Nephron (organoid): ENCODE measurements around the gene PEBP1.
A peak's percentile ranks its signal among the peaks of the same experiment; 100 is the strongest.

Experiments used
- H3K27ac Mint-ChIP-seq, 3 experiments: 2 replicates each; pipeline ENCODE4 v1.8.0; 2020; ENCODE audit warnings: mixed read lengths in 3 of 3, mild to moderate bottlenecking in 2 of 3, moderate library complexity in 1 of 3
- H3K27me3 Mint-ChIP-seq: 2 replicates; pipeline ENCODE4 v1.8.0; 2021; ENCODE audit warnings: low read depth, mild to moderate bottlenecking, moderate library complexity, mixed read lengths
- H3K36me3 Mint-ChIP-seq: 2 replicates; pipeline ENCODE4 v1.8.0; 2020; ENCODE audit warnings: low read depth, mixed read lengths
- H3K4me1 Mint-ChIP-seq: 2 replicates; pipeline ENCODE4 v1.8.0; 2020; ENCODE audit warnings: mixed read lengths
- H3K4me3 Mint-ChIP-seq, 3 experiments: 2 replicates each; pipeline ENCODE4 v1.8.0; 2020; ENCODE audit warnings: mild to moderate bottlenecking in 3 of 3, mixed read lengths in 3 of 3, moderate library complexity in 2 of 3
- H3K9me3 Mint-ChIP-seq: 2 replicates; pipeline ENCODE4 v1.8.0; 2020; ENCODE audit warnings: mixed read lengths
- TF ChIP-seq, protein P1 (sequence below), 3 experiments: fragments of 200-600 bp; sonication (generic); IDR thresholded peaks; one replicate each; pipeline ENCODE4 v1.5.0; 2021; ENCODE audit warnings: antibody characterized with exemption in 3 of 3; ENCODE audit not compliant: unreplicated experiment in 3 of 3

Gene PEBP1

GRCh38 chr12:118183155-118183554 is 47.2 kb downstream of the PEBP1 start:
- Mint-ChIP-seq H3K9me3 (no peaks in the 10 kb centered on the region), H3K27me3 (no peaks in the 10 kb centered on the region), H3K4me3 (no peak overlapping the region), H3K27ac (peak overlapping the region; percentile 19 to 73 (median 20)), H3K36me3 (peaks cover 15% of the 10 kb centered on the region), H3K4me1 (peaks cover 36% of the 10 kb centered on the region)
- TF ChIP-seq, protein P1, sequence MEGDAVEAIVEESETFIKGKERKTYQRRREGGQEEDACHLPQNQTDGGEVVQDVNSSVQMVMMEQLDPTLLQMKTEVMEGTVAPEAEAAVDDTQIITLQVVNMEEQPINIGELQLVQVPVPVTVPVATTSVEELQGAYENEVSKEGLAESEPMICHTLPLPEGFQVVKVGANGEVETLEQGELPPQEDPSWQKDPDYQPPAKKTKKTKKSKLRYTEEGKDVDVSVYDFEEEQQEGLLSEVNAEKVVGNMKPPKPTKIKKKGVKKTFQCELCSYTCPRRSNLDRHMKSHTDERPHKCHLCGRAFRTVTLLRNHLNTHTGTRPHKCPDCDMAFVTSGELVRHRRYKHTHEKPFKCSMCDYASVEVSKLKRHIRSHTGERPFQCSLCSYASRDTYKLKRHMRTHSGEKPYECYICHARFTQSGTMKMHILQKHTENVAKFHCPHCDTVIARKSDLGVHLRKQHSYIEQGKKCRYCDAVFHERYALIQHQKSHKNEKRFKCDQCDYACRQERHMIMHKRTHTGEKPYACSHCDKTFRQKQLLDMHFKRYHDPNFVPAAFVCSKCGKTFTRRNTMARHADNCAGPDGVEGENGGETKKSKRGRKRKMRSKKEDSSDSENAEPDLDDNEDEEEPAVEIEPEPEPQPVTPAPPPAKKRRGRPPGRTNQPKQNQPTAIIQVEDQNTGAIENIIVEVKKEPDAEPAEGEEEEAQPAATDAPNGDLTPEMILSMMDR (IDR thresholded peaks at IDR 0.05; ENCODE audit: unreplicated experiment in 3 of 3), result no peak

DNA sequence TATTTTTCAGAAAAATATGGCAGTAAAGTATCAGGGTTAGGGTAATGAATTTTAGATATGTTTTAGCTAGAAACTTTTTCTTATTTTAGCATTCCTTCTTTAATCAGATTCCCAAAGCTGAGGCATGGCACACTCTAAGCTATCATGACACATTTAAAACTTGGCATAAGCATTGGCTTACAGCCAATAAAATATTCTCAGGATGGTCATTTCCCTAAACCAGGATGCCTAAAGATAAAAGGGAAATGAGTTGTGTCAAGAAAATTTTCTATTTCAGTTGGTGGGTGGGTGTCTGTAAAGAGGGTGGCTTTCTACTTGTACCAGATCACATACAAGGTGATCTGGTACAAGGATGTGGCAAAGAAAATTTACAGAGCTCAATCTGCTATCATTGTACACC is 47.8 kb downstream of the PEBP1 start:
- TF ChIP-seq, protein P1 (IDR thresholded peaks at IDR 0.05; ENCODE audit: unreplicated experiment in 3 of 3), result no peak
- peaks cover 42% of the 10 kb centered on the region for H3K4me1 Mint-ChIP-seq
- H3K27ac Mint-ChIP-seq, result peak overlapping the region in 1 of 3 experiments; percentile 73
- H3K9me3 Mint-ChIP-seq, result no peaks in the 10 kb centered on the region
- peaks cover 13% of the 10 kb centered on the region for H3K36me3 Mint-ChIP-seq
- H3K4me3 Mint-ChIP-seq, result no peak overlapping the region
- H3K27me3 Mint-ChIP-seq, result no peaks in the 10 kb centered on the region

DNA sequence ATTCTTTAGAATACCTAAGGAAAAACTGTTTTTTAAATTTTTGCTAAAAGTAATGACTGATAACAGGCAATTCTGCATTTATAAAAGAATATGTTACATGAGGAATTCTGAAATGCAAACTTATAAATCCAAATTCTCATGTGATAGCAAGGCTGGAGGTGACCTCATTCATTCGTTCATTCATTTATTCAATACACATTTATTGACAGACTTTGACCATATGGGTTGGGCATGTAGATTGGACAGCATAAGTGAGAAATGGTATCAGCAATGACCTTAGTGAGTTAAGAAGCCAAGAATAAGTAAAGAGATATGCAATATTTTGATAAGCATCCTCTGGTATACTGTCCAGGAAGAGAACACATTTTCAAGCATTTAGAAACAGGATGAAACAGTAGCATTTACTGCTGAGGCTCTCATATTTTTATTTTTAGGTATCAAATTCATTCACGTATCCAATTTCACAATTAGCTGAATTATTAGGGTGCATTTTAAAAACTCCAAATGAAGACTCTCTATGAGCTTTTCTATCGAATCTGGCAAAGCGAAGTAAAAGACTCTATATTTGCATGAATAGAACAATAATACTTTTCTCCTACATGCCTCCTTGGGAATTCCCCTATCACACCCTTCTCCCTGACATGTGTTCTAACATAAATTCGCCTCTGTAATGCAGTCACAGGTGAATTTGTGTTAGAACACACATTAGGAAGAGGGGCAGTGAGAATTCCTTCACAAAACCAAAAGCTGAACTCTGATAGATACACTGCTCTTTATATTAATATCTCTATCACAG is 49.9 kb downstream of the PEBP1 start:
- TF ChIP-seq, protein P1 (IDR thresholded peaks at IDR 0.05; ENCODE audit: unreplicated experiment in 3 of 3), result no peak
- Mint-ChIP-seq H3K4me1 (peaks cover 63% of the 10 kb centered on the region), H3K4me3 (peak overlapping the region in 1 of 3 experiments; percentile 26)

DNA sequence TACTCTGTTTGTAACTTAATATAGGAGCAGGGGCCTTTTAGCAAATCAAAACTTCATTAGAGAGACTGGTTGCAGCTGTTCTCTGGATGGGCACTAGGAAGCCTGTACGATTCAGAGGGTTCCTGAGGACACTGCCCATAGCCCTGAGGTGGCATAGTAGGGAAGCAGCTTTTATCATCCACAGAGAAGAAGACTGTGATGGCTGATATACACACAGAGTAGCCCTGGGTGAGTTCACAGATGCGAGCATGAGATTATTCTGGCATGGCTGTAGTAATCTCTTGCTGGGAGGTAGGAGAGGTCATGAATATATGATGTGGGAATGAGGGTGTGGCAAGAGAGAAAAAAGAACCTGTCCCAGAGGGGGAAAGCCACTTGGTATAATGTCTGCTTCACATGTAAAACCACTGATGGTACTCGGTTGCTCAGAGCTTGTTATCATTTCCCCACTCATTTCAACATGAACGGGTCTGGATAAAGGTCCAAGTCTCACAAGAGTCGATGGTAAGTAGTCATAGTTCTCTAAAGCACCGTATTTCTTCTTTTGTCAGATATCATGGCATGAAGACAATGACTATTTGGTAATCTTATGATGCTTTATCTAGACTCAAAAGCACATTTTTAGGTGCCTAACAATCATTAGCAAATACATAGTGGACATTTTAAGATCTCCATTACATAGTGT is 52.0 kb downstream of the PEBP1 start:
- no peaks in the 10 kb centered on the region for H3K27me3 Mint-ChIP-seq
- H3K36me3 Mint-ChIP-seq, result no peaks in the 10 kb centered on the region
- H3K9me3 Mint-ChIP-seq, result no peaks in the 10 kb centered on the region
- H3K27ac Mint-ChIP-seq, result peak overlapping the region; percentile 99
- H3K4me1 Mint-ChIP-seq, result peaks cover 67% of the 10 kb centered on the region
- peak overlapping the region; percentile 81 to 92 (median 84) for H3K4me3 Mint-ChIP-seq
- TF ChIP-seq, protein P1 (IDR thresholded peaks at IDR 0.05; ENCODE audit: unreplicated experiment in 3 of 3), result no peak

More for the DNA sequence above, 49.9 kb downstream of the PEBP1 start:
- no peaks in the 10 kb centered on the region for H3K27me3 Mint-ChIP-seq
- H3K9me3 Mint-ChIP-seq, result no peaks in the 10 kb centered on the region
- peaks cover 8% of the 10 kb centered on the region for H3K36me3 Mint-ChIP-seq
- peak overlapping the region in 1 of 3 experiments; percentile 49 for H3K27ac Mint-ChIP-seq

- H3K36me3 Mint-ChIP-seq, result no peaks in the 10 kb centered on the region
- peaks cover 62% of the 10 kb centered on the region for H3K4me1 Mint-ChIP-seq
- peak overlapping the region; percentile 99 for H3K27ac Mint-ChIP-seq
- no peaks in the 10 kb centered on the region for H3K9me3 Mint-ChIP-seq
- peak overlapping the region; percentile 84 to 92 (median 91) for H3K4me3 Mint-ChIP-seq
- no peaks in the 10 kb centered on the region for H3K27me3 Mint-ChIP-seq
- TF ChIP-seq, protein P1 (IDR thresholded peaks at IDR 0.05; ENCODE audit: unreplicated experiment in 3 of 3), result no peak
Measured at GRCh38 chr12:118188690-118189371, 52.9 kb downstream of the PEBP1 start.
